Motor neuron (in vitro differentiated cells): ENCODE data around the gene KRTAP10-11. TPM values are rescaled to one million over a fixed set of nuclear protein-coding genes. Genes with fewer than 3 reads are reported as not detected.
"Not testable (repeated sequence)": the region's sequence is repeated elsewhere in the genome, so short reads cannot be mapped to it uniquely, and the experiment has no call there.

Source experiments
- ATAC-seq, 8 experiments: fragments of 200-7000 bp; cut with Tn5 transposase; replicated peaks in 6 of 8; 2 replicates each; pipeline ENCODE4 v1.8.0; 2021; ENCODE audit warnings: mild to moderate bottlenecking in 8 of 8, moderate library complexity in 8 of 8
- H3K27ac ChIP-seq, 2 donors: fragments of 250-450 bp; sonication (Bioruptor Pico); 2 replicates each; pipeline ENCODE4 v1.9.0; 2021; ENCODE audit warnings: antibody characterized with exemption in 2 of 2, mild to moderate bottlenecking in 2 of 2, moderate library complexity in 1 of 2
- H3K4me1 ChIP-seq, 2 donors: fragments of 250-450 bp; sonication (Bioruptor Pico); replicated peaks in 1 of 2; 2 replicates each; pipeline ENCODE4 v1.6.1; 2021; ENCODE audit warnings: antibody characterized with exemption in 2 of 2, mild to moderate bottlenecking in 2 of 2, moderate library complexity in 1 of 2
- H3K4me3 ChIP-seq, 5 donors: fragments of 250-450 bp; sonication (Bioruptor Pico); 2 replicates each; pipeline ENCODE4 v1.9.0; 2021; ENCODE audit warnings: antibody characterized with exemption in 5 of 5, mild to moderate bottlenecking in 5 of 5, moderate library complexity in 4 of 5
- WGBS, 10 experiments: fragments of 450-650 bp; shearing (Covaris generic); methylation state at CpG; one replicate each; pipeline ENCODE4 v1.0.0; 2022; 5-methylcytosine and 5-hydroxymethylcytosine counted together
- in situ Hi-C, 9 experiments: fragments of 400-800 bp; cut with MboI; loops; one replicate each; pipeline ENCODE4 v1.15.0; 2021; ENCODE audit warnings: low sequenced_read_pairs in 9 of 9, low pct_unique_long_range_greater_than_20kb in 2 of 9; ENCODE audit not compliant: unreplicated experiment in 9 of 9
- total RNA-seq, 8 experiments: library from RNA; unstranded; fragments of 300-600 nt; gene quantifications; 2 replicates each; pipeline versions ENCODE4 v1.2.3 to v1.2.4, GENCODE V29; 2022

Gene KRTAP10-11
- total RNA-seq, 8 experiments from 2014 or later, result 0.49 to 0.66 TPM; not detected in 6

DNA sequence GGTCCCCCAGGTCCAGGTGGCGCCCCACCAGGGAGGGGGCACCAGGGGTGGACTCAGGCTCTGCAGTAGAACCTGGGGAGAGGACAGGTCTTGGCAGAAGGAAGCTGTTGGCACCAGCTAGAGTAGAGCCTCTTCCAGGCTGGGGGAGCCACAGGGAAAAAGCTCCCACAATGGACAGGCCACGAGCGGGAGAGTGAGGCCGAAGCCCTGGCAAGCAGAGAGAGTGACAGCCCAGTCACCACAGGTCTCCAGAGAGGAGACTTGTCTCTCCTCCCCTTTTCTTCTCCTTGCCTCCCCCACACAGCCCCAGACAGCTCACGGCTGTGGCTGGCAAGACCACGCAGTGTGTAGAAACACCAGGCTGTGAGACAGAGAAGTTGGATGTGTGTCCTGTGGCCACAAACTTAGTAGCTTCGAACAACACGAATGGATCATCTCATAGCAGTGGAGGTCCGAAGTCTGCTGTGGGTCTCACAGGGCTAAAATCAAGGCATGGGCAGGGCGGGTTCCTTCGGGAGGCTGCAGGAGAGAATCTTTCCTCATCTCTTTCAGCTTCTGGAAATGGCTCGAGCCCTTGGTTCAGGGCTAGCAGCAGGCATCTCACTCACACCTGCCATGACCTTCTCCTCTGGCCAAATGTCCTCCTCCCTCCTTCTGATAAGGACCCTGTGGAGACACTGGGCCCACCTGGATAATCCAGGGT, 4.9 kb downstream of the KRTAP10-11 start:
- H3K27ac ChIP-seq, result no peak overlapping the region
- 29 to 97% (median 86%) methylated on average over 1 to 7 of the region's 12 CpGs; no CpG with 5 or more reads in 4 of the 10 experiments for WGBS, 10 experiments
- H3K4me3 ChIP-seq, result no peak overlapping the region
- in situ Hi-C loops, result no loop called here
- ATAC-seq, result no peak
- H3K4me1 ChIP-seq, result no peaks in the 10 kb centered on the region

DNA sequence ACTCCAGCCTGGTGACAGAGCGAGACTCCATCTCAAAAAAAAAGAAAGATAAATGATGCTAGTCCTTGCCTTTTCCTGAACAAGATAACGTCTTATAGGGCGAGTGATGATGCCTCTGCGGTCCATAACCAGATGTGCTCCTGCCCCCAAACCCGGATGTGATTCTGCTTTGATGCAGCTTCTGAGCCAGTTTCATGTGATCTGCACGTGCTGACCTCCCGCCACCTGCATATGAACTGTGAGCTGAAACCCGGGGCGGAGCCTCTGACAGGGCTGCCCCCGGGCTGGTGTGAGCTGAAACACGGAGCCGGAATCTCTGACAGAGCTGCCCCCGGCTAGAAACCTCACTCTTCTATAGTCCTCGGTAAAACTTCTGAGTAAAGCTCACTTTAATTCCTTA, 6.9 kb downstream of the KRTAP10-11 start:
- peak in 7 of 8 experiments; percentile 30 to 71 (median 56) for ATAC-seq
- Histone ChIP-seq H3K4me1 (no peaks in the 10 kb centered on the region), H3K27ac (no peak overlapping the region), H3K4me3 (no peak overlapping the region)
- 12 to 100% (median 58%) methylated on average over 1 to 10 of the region's 14 CpGs for WGBS, 10 experiments
- in situ Hi-C loops, result no loop called here

DNA sequence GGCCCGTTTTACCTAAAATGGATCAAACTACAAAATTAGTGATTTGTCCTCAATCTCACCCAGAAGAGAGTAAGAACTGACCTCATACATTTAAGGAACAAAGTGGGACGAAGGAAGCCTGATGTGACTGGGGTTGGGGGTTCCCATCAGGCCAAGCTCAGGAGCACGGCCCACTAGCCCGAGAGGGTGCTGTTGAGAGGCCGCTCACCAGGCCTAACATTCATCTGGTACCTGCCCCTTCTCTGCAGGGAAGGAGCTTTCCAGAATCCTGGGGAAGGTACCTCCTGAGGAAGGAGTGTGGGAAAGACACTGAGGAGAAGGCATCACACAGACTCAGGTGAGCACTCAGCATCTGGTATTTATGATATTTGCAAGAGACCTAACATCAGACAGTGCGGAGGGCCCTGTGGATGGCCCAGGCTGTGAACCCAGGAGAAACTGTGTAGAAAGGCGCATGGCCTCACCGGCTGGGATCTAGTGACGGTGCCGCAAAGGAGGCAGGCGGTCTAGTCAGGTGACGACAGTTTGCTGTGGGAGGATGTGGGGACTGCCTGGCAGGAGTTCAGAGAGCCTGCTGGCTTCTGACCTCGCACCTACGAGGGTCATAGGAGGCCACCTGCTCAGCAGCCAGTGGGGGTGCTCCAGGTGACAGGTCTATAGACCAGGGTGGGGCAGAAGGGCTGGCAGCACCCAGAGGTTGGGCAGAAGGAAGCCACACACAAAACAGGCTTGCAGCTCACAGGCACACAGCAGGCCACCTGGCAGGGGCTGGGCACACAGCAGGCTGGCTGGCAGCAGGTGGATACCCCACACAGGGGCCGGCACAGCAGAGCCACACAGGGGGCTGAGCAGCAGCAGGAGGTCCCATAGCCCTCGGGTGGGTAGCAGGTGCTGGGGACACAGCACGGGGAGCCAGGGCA, 7.7 kb downstream of the KRTAP10-11 start:
- no peak overlapping the region for H3K27ac ChIP-seq
- no peaks in the 10 kb centered on the region for H3K4me1 ChIP-seq
- no peak overlapping the region for H3K4me3 ChIP-seq
- no peak for ATAC-seq
- in situ Hi-C loops, result no loop called here
- WGBS, 10 experiments, result 13 to 90% (median 80%) methylated on average over 2 to 10 of the region's 17 CpGs; no CpG with 5 or more reads in 1 of the 10 experiments

DNA sequence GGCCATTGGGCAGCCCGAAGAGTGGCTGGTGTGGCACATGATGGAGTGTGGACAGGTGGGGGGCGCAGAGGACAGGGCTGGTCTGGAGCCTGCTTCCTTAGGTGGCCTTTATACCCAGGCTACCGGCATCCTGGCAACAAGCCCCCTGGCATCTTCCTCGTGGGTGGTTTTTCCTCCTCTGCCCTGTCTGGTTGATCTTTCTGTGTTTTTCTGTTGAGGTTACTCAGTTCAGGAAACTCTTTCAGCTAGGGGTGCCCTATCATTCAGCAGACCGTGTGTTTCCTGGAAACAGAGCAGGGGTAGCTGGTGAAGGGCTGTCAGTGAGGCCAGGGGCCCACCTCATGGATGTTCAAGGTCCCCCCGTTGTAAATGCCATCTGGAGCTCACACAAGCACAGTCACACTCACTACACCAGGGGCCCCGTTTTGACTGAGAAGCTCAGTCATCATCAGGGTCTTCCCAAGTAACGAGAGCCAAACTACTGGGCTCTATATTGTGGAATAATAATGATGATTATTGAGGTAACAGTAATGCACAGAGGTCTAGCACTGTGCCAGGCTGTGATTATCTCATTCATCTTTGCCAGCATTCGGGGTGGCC, 8.5 kb downstream of the KRTAP10-11 start, which contains the start of gene KRTAP12-4:
Gene KRTAP12-4 (minus strand): TSS at position 84 of the 600 bp plus-strand sequence. CDS start 45 bp downstream, at position 39.
- in situ Hi-C loops, result no loop called here
- Histone ChIP-seq H3K4me1 (no peaks in the 10 kb centered on the region), H3K27ac (no peak within 1 kb of the TSS), H3K4me3 (no peak within 1 kb of the TSS)
- no peak for ATAC-seq
- WGBS, 10 experiments, result 10 to 100% (median 78%) methylated on average over 1 to 4 of the region's 9 CpGs; no CpG with 5 or more reads in 3 of the 10 experiments

DNA sequence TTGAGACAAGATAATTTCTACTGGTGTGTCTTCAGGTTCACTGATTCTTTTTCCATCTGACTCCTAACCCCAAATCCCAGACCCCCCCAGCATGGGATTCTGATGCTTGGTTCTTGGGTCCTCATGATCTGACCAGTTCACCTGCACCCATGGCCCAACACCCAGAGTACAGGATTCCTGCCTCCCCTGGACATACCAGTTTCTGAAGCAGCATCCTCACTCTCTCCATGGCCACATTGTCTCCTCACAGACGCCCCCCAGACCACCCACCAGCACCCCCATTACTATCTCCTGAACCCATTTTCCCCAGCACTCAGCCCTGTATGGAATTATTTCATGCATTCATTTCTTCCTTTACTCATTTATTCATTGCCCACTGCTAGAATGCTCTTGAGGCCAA, 10.7 kb downstream of the KRTAP10-11 start:
- in situ Hi-C loops, result no loop called here
- Histone ChIP-seq H3K4me1 (no peaks in the 10 kb centered on the region), H3K4me3 (no peak overlapping the region), H3K27ac (no peak overlapping the region)
- 60% methylated on average over 1 of the region's 1 CpG; no CpG with 5 or more reads in 9 of the 10 experiments for WGBS, 10 experiments
- ATAC-seq, result no peak

DNA sequence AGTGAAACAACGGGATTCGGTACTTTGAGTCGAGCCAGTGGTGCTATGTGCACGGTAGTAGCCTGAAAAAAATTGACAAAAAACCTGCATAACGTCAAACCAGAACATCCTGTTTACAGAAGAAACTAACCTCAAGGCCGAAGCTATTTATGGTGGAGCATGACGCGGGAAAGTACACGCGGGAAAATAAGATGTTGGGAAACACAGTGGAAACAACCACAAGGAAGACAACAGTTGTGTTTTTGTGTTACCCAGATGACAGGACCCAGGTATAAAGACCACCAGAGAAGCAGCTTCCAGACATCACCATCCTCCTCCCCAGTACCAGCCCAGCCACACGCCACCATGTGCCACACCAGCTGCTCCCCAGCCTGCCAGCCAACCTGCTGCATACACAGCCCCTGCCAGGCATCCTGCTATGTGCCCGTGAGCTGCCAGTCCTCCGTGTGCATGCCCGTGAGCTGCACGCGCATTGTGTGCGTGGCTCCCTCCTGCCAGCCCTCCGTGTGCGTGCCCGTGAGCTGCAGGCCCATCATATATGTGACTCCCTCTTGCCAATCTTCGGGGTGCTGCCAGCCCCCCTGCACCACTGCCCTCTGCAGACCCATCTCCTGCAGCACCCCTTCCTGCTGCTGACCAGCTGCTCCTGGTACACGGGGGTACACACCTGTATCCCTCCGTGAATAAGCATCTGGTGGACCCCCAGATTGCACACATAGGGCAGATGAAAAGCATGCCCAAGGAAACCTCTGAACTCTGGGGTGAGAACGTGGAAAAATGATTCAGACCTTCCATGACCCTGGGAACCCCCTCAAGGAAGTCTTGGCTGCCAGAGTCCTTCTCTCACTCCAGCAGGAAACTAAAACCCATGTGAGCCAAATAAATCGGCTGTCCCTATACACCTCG, 11.7 kb downstream of the KRTAP10-11 start, which contains the start of gene KRTAP12-3:
Gene KRTAP12-3 (plus strand): TSS at position 298 of the 906 bp plus-strand sequence. CDS start 48 bp downstream, at position 346.
- no peak within 1 kb of the TSS for H3K4me3 ChIP-seq
- no peak for ATAC-seq
- in situ Hi-C loops, result no loop called here
- no peak within 1 kb of the TSS for H3K27ac ChIP-seq
- no peaks in the 10 kb centered on the region for H3K4me1 ChIP-seq
- WGBS, 10 experiments, result 20 to 98% (median 82%) methylated on average over 4 to 15 of the region's 26 CpGs

DNA sequence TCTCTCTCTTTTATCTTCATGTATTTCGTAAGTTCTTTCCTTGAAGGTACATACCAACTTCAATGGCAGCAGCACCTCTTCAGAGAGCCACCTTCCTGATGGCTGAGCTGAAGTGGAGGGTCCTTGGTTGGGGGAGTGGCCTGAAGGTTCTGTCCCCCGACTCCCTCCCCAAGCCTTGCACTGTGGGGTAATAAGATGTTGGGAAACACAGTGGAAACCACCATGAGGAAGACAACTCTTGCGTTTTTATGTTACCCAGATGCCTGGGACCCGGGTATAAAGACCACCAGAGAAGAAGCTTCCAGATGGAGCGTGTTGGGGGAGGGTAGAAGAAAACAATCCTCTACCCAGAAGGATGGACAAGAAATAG, 12.3 kb downstream of the KRTAP10-11 start:
- Histone ChIP-seq H3K27ac (no peak overlapping the region), H3K4me3 (no peak overlapping the region), H3K4me1 (no peaks in the 10 kb centered on the region)
- in situ Hi-C loops, result no loop called here
- no peak for ATAC-seq
- 60 to 100% (median 83%) methylated on average over 1 of the region's 5 CpGs; no CpG with 5 or more reads in 7 of the 10 experiments for WGBS, 10 experiments

DNA sequence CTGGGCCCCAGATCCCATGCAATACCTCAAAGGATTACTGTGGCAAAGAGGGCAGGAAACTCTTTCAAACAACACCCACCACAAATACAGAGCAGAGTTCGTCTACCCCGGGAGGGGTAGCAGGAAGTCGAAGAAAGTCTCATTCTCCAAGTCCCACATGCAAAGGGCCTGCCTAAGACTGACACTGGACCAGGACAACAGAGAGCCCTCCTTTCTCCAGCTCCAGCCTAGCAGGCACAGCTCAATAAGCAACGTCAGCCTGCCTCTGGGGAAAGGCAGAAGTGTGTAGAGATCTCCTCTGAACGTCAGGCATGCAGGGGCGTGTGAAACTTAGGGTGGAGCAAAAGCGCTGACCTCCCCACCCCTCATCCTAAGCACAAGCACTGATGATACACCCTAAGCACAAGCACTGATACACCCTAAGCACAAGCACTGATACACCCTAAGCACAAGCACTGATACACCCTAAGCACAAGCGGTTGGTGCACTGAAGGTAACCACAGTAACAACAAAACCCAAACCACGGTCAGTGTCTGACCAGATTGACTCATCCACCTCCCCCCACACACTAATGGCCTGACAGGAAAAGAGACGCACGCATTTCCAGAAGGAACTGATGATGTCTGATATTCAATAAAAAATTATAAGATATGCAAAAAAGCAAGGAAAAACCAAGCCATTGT, 12.8 kb downstream of the KRTAP10-11 start:
- ATAC-seq, result peak in 2 of 8 experiments; percentile 60 to 97
- in situ Hi-C loops, result no loop called here
- no peak overlapping the region for H3K4me3 ChIP-seq
- no peaks in the 10 kb centered on the region for H3K4me1 ChIP-seq
- 25 to 100% (median 67%) methylated on average over 1 to 10 of the region's 11 CpGs; no CpG with 5 or more reads in 1 of the 10 experiments for WGBS, 10 experiments
- H3K27ac ChIP-seq, result no peak overlapping the region

DNA sequence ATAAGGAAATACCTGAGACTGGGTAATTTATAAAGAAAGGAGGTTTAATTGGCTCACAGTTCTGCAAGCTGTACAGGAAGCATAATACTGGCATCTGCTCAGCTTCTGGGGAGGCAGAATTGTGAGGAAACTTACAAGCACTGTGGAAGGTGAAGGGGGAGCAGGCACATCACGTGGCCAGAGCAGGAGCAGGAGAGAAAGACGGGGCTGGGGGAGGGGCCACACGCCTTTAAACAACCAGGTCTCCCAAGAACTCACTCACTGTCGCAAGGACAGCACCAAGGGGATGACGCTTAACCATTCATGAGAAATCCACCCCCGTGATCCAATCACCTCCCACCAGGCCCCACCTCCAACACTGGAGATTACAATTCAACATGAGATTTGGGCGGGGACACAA, 15.4 kb downstream of the KRTAP10-11 start:
- WGBS, 10 experiments, result 0 to 100% (median 73%) methylated on average over 1 to 5 of the region's 7 CpGs
- H3K27ac ChIP-seq, ATAC-seq: not testable (repeated sequence)

DNA sequence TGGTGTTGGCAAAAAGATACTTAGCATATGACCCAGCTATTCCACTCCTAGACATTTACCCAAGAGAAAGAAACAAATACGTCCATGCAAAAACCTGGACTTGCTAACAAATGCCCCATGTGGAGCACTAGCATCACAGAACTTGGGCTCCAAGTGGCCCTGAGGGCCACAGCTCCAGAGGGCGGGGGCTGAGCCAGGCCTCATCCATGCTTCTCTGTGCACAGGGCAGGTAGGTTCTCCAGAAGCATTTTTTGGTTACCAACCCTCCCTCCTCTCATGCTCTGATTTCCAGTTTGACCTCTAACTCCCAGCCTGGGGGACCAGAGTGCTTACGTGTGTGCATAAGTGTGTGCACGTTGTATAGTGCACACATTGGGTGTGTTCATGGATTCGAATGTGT, 18.5 kb downstream of the KRTAP10-11 start:
- no peaks in the 10 kb centered on the region for H3K4me1 ChIP-seq
- in situ Hi-C loops, result no loop called here
- no peak for ATAC-seq
- 0 to 100% (median 82%) methylated on average over 1 to 4 of the region's 5 CpGs; no CpG with 5 or more reads in 2 of the 10 experiments for WGBS, 10 experiments
- H3K27ac ChIP-seq, result no peak overlapping the region
- no peak overlapping the region for H3K4me3 ChIP-seq

More for the DNA sequence above, 15.4 kb downstream of the KRTAP10-11 start:
- H3K4me1 ChIP-seq, H3K4me3 ChIP-seq, in situ Hi-C loops: not testable (repeated sequence)

DNA sequence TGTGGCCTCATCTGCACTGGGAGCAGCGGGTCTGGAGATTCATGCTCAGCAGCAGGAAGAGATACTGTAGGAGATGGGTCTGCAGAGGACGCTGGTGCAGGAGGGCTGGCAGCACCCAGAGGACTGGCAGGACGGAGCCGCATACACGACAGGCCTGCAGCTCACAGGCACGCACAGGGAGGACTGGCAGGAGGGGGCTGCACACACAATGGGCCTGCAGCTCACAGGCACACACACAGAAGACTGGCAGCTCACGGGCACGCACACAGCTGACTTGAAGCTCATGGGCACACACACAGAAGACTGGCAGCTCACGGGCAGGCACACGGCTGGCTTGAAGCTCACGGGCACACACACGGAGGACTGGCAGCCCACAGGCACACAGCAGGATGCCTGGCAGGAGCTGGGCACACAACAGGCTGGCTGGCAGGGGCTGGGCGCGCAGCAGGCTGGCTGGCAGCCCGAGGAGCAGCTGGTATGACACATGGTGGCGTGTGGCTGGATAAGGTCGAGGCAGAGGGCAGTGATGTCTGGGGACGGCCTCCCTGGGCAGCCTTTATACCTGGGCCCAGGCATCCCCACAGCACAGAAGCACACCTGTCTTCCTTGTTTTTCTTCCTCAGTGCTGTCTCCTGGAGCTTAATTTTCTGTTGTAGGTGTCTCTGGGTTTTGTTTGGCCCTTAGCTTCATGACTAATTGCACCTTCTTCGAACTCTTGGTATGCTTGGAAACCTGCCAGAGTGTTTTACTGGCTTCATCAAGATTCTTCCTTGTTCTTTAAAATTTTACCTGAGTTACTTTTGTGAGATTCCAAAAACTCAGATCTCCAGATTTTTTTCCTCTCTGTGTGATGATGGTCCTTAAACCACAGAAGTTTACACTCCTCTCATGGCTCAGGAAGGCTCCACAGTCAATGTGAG, 20.4 kb downstream of the KRTAP10-11 start, which contains the start of gene KRTAP12-2:
Gene KRTAP12-2 (minus strand): TSS at position 527 of the 920 bp plus-strand sequence. CDS start 41 bp downstream, at position 486.
- no peak for ATAC-seq
- WGBS, 10 experiments, result 0 to 83% (median 70%) methylated on average over 1 to 6 of the region's 19 CpGs; no CpG with 5 or more reads in 2 of the 10 experiments

More for the DNA sequence above, 20.4 kb downstream of the KRTAP10-11 start, which contains the start of gene KRTAP12-2:
- Histone ChIP-seq H3K4me1 (no peaks in the 10 kb centered on the region), H3K4me3 (no peak within 1 kb of the TSS), H3K27ac (no peak within 1 kb of the TSS)
- in situ Hi-C loops, result no loop called here
